Immature natural killer cell (primary cell): ENCODE results near the gene AKTIP. TPM values are rescaled to one million over a fixed set of nuclear protein-coding genes. Genes with fewer than 3 reads are reported as not detected.

Experiments
- DNase-seq, 3 donors: peaks; one replicate each; pipeline ENCODE4 v3.0.0; 2022; ENCODE audit warnings: mixed read lengths in 1 of 3
- H3K27ac Mint-ChIP-seq, 6 donors: one replicate each; pipeline ENCODE4 v1.8.0; 2020; ENCODE audit warnings: mixed read lengths in 6 of 6, mild to moderate bottlenecking in 5 of 6, inconsistent platforms in 4 of 6, moderate library complexity in 3 of 6
- H3K27me3 Mint-ChIP-seq, 3 donors: one replicate each; pipeline ENCODE4 v1.8.0; 2020 to 2021; ENCODE audit warnings: low read depth in 3 of 3, mild to moderate bottlenecking in 3 of 3, mixed read lengths in 3 of 3, moderate library complexity in 3 of 3, inconsistent platforms in 1 of 3
- H3K36me3 Mint-ChIP-seq, 3 donors: one replicate each; pipeline ENCODE4 v1.8.0; 2020; ENCODE audit warnings: mixed read lengths in 3 of 3, inconsistent platforms in 2 of 3, mild to moderate bottlenecking in 2 of 3
- H3K4me1 Mint-ChIP-seq, 2 donors: one replicate each; pipeline ENCODE4 v1.8.0; 2020; ENCODE audit warnings: inconsistent platforms in 2 of 2, mild to moderate bottlenecking in 2 of 2, mixed read lengths in 2 of 2, moderate library complexity in 1 of 2
- H3K4me3 Mint-ChIP-seq, 5 donors: one replicate each; pipeline ENCODE4 v1.8.0; 2020; ENCODE audit warnings: mild to moderate bottlenecking in 5 of 5, mixed read lengths in 5 of 5, inconsistent platforms in 3 of 5, moderate library complexity in 3 of 5
- H3K9me3 Mint-ChIP-seq, 6 donors: one replicate each; pipeline ENCODE4 v1.8.0; 2020; ENCODE audit warnings: mild to moderate bottlenecking in 6 of 6, mixed read lengths in 6 of 6, inconsistent platforms in 4 of 6, moderate library complexity in 3 of 6
- polyA plus RNA-seq, 3 donors: library from polyadenylated mRNA; unstranded; fragments of 300-500 nt; fragmentation: Illumina TruSeq; gene quantifications; one replicate each; pipeline ENCODE4 v1.2.3, GENCODE V29; 2021

The AKTIP gene
- polyA plus RNA-seq, 3 donors from 2014 or later = 23.3 to 32.0 (median 30.9) TPM

DNA sequence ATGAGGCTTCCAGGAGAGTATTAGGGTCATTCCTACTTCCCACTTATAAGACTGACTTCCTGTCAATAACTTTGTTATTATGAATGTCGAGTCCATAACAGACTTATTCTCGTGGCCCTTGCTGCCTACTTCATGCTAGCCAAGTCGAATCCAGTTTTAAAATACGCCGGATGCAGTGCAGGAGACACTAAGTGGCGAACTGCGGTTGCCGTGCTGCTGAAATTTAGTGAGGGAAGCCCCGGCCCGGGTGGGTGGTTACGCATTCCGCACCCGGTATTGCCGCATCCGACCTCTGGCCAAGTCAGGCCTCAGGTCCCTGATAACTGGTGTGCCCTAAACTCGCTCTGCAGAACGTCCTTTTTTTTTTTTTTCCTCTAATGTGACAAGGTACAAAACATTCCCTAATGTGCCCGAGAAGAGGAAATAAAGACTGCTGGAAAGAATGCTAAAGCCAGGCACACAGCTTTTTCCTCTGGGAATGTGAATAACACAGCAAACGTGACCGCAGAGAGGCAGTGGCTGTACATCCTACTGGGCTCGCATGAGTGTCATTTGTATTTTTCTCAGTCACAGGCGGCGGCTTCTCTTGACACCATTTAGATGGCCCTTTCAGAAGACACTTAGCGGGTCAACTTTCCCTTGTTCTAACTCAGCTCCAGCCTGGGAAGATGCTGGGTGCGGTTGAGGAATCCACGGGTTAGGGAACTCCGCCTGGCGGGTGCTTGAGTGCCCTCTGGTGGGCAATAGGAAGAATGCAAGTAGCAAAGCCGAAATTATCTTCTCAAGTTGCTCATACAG, 7.1 kb upstream of the AKTIP start:
- H3K36me3 Mint-ChIP-seq = peaks cover 0 to 8% (median 0%) of the 10 kb centered on the region in 3 donors
- H3K4me1 Mint-ChIP-seq = peaks cover 55 to 59% of the 10 kb centered on the region in 2 donors
- no peaks in the 10 kb centered on the region for H3K9me3 Mint-ChIP-seq
- H3K27ac Mint-ChIP-seq = peak overlapping the region; percentile 11 to 81 (median 66)
- peak overlapping the region; percentile 46 to 77 (median 72) for H3K4me3 Mint-ChIP-seq
- peaks cover 0 to 7% (median 1%) of the 10 kb centered on the region in 3 donors for H3K27me3 Mint-ChIP-seq
- peak; percentile 53 to 59 (median 58) for DNase-seq

DNA sequence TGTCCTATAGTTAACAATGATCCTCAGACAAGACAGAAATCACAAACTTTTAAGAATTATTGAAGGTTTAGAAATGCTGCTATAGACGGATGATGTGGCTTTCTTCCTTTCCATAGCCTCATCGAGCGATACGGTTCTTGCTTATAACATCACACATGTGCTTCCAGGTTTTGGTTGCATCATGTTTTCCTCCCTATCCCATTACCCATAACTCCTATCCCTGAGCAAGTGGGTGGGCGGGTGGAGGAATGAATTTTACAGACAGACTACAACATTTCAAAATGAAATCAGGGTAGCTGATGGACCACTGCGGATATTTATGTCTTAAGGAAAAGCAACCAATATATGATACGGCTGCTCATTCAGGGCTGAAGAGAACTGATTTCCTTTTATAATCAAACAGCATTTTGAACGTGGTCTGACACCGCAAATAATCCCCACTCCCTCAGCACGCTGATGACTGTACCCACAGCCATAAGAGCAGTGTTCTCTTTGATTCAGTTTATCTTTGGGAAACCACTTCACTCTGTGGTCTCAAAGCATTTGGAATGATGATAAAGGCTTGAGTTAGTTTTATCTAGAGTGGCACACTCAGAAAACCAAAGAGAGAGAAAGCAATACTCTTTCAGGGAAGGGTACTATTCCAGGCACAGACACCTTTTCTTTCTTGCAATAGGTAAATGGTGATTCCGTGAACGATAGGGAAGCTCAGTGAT, 4.6 kb upstream of the AKTIP start:
- H3K4me3 Mint-ChIP-seq = no peak overlapping the region
- peaks cover 0 to 3% (median 0%) of the 10 kb centered on the region in 3 donors for H3K36me3 Mint-ChIP-seq
- no peak for DNase-seq
- peaks cover 7 to 8% (median 8%) of the 10 kb centered on the region in 3 donors for H3K27me3 Mint-ChIP-seq
- peaks cover 52 to 55% of the 10 kb centered on the region in 2 donors for H3K4me1 Mint-ChIP-seq
- no peaks in the 10 kb centered on the region for H3K9me3 Mint-ChIP-seq
- H3K27ac Mint-ChIP-seq = no peak overlapping the region

DNA sequence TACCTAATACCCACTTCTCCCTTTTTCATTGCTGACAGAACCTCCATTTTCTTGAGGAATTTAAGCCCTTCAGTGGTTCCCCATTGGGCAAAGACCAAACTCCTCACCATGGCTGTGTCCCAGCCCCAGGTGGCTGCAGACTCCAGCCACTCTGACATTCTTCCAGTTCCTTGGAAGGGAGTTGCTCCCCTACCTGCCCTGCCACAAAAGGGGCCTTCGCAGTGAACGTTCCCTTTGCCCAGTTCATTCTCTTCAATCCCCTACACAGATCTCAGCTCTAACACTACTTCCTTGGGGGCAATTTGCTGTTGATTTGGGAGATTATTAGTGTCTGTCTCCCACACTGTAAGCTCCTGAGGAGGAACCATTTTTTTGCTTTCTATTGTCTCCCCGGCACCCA, 3.2 kb upstream of the AKTIP start:
- Mint-ChIP-seq H3K9me3 (no peaks in the 10 kb centered on the region), H3K36me3 (peaks cover 0 to 3% (median 0%) of the 10 kb centered on the region in 3 donors), H3K27ac (peak overlapping the region in 1 of 6 donors; percentile 36), H3K4me1 (peaks cover 50 to 54% of the 10 kb centered on the region in 2 donors), H3K27me3 (peaks cover 6 to 11% (median 10%) of the 10 kb centered on the region in 3 donors), H3K4me3 (no peak overlapping the region)
- no peak for DNase-seq

DNA sequence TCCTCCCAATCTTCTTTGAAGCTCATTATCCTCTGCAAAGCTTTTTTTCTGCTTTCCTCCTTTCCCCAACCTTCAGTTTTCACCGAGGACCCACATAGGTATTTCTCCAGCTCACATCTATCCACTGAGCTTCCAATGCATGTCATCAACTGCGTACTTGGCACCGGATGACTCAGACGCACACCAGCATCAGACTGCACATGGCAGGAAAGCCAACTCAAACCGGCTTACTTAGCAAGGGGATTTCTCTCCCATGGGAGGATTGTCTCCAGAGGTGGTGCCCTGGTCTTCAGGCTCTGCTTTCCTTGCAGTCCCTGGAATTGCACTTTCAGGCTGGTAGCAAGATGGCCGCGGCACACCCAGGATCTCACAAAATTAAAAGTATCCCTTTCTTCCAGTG, 1.7 kb upstream of the AKTIP start:
- DNase-seq = no peak
- Mint-ChIP-seq H3K27ac (peak overlapping the region; percentile 83 to 98 (median 96)), H3K4me3 (peak overlapping the region; percentile 89 to 96 (median 93)), H3K9me3 (no peaks in the 10 kb centered on the region), H3K27me3 (peaks cover 6 to 11% (median 10%) of the 10 kb centered on the region in 3 donors), H3K36me3 (peaks cover 0 to 4% (median 3%) of the 10 kb centered on the region in 3 donors), H3K4me1 (peaks cover 46 to 52% of the 10 kb centered on the region in 2 donors)

DNA sequence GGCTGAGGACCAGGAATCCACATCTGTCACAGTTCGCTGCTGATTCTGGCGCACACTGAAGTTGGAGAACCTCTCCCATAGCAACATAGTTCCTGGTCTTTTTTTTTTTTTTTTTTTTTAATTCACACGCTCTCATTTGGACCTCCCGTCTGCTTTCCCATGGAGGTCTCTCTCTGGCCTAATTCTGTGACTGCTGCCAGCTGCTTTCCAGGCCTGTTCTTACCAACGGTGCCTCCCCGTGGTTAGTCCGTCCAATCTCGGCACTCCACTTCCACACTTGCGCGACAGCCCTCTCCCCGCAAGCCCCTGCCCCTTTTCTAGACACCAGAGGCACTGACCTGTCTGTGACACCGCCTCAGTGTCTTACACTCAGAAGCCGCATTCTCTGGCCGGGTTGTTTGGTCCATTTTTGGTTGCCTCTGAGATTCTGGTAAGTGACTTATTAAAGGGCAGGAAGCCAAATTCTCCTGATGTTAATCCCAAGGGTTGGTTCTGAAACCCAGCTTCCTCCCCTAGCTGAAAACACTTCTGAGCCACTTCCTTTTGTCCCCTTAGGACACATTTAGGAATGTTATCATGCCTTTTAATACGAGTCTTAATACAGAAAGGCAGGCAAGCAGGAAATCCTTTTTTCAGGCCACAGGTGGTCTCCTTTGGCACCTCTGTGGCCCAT, 1.1 kb upstream of the AKTIP start:
- Mint-ChIP-seq H3K36me3 (peaks cover 1 to 5% (median 2%) of the 10 kb centered on the region in 3 donors), H3K4me1 (peaks cover 47 to 55% of the 10 kb centered on the region in 2 donors), H3K27me3 (peaks cover 6 to 11% (median 10%) of the 10 kb centered on the region in 3 donors), H3K9me3 (no peaks in the 10 kb centered on the region), H3K27ac (peak overlapping the region; percentile 83 to 98 (median 96)), H3K4me3 (peak overlapping the region; percentile 89 to 96 (median 93))
- DNase-seq = peak; percentile 30 to 44 (median 40)

GRCh38 chr16:53503270-53503923, 388 bp upstream of the AKTIP start:
- Mint-ChIP-seq H3K4me3 (peak overlapping the region; percentile 89 to 96 (median 93)), H3K9me3 (no peaks in the 10 kb centered on the region), H3K4me1 (peaks cover 49 to 62% of the 10 kb centered on the region in 2 donors), H3K27ac (peak overlapping the region; percentile 80 to 98 (median 93)), H3K36me3 (peaks cover 0 to 10% (median 4%) of the 10 kb centered on the region in 3 donors), H3K27me3 (peaks cover 6 to 11% (median 10%) of the 10 kb centered on the region in 3 donors)
- peak; percentile 100 for DNase-seq

DNA sequence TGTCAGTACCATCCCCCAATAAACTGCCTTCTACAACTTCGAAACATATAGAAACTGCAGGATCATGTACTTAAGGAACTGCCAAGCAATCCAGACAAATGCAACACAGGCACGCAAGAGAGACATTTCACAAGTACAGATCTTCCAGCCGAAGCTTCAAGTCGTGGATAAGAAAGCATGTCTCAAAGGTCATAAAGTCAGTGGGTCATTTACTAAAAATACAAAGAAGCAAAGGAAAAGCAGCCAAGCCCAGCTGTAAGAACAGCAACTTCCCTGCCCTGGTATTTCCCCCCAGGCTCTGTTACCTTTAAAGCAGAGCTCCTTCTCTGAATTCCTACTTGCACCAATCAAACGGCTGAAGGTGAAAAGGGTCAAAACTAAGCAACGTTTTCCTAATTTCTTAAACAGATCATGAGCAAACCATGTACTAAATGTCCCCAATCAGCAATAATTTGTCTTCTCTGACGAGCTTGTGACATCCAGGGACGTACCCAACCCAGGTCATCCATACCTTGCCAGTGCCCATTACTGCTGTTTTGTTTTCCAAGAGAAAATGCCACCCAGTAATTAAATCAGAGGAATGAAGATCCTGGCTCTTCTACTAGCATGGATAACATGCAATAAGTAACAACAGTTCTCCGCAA, 1.7 kb downstream of the AKTIP start:
- Mint-ChIP-seq H3K36me3 (peaks cover 4 to 21% (median 4%) of the 10 kb centered on the region in 3 donors), H3K27me3 (peaks cover 8 to 10% (median 8%) of the 10 kb centered on the region in 3 donors), H3K4me3 (peak overlapping the region; percentile 57 to 99 (median 89)), H3K9me3 (no peaks in the 10 kb centered on the region), H3K27ac (peak overlapping the region in 3 of 6 donors; percentile 22 to 86 (median 86)), H3K4me1 (peaks cover 49 to 64% of the 10 kb centered on the region in 2 donors)
- DNase-seq = no peak

- Mint-ChIP-seq H3K36me3 (peaks cover 17 to 40% (median 18%) of the 10 kb centered on the region in 3 donors), H3K4me3 (no peak overlapping the region), H3K27me3 (peaks cover 8% of the 10 kb centered on the region in 3 donors), H3K4me1 (peaks cover 32 to 69% of the 10 kb centered on the region in 2 donors), H3K27ac (peak overlapping the region in 4 of 6 donors; percentile 12 to 64 (median 51)), H3K9me3 (no peaks in the 10 kb centered on the region)
- no peak for DNase-seq
Measured at GRCh38 chr16:53498984-53499383, 4.0 kb downstream of the AKTIP start.

- DNase-seq = no peak
- peak overlapping the region in 5 of 6 donors; percentile 4 to 53 (median 22) for H3K27ac Mint-ChIP-seq
- peaks cover 0 to 2% (median 0%) of the 10 kb centered on the region in 3 donors for H3K27me3 Mint-ChIP-seq
- H3K4me3 Mint-ChIP-seq = no peak overlapping the region
- peaks cover 27 to 67% (median 28%) of the 10 kb centered on the region in 3 donors for H3K36me3 Mint-ChIP-seq
- peaks cover 10 to 56% of the 10 kb centered on the region in 2 donors for H3K4me1 Mint-ChIP-seq
- no peaks in the 10 kb centered on the region for H3K9me3 Mint-ChIP-seq
Measured at GRCh38 chr16:53495325-53495724, 7.7 kb downstream of the AKTIP start.

GRCh38 chr16:53494636-53495035, 8.4 kb downstream of the AKTIP start:
- peaks cover 28 to 71% (median 34%) of the 10 kb centered on the region in 3 donors for H3K36me3 Mint-ChIP-seq
- DNase-seq = no peak
- H3K27ac Mint-ChIP-seq = peak overlapping the region in 2 of 6 donors; percentile 22
- H3K9me3 Mint-ChIP-seq = no peaks in the 10 kb centered on the region
- peaks cover 0 to 2% (median 0%) of the 10 kb centered on the region in 3 donors for H3K27me3 Mint-ChIP-seq
- H3K4me1 Mint-ChIP-seq = peaks cover 7 to 57% of the 10 kb centered on the region in 2 donors
- no peak overlapping the region for H3K4me3 Mint-ChIP-seq

DNA sequence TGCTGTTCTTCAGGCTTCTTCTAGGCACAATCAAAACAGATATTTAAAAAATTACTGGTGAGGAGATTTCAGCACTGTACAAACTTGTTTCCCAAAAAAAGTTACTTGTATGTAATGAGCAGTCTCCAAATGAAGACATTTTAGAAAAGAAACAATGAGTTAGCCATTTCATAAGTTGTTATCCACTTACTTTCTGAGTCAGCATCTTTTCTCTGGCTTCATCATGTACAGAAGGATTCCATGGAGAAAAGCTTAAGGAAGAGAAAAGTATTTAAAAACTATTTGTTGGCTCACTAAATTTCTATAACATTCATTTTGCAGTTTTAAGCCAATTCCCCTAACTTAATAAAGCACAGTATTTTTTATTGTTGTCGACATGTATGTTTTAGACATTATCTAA, 10.5 kb downstream of the AKTIP start:
- peak overlapping the region in 5 of 6 donors; percentile 53 to 81 (median 66) for H3K27ac Mint-ChIP-seq
- H3K27me3 Mint-ChIP-seq = peaks cover 0 to 2% (median 0%) of the 10 kb centered on the region in 3 donors
- peaks cover 33 to 72% (median 44%) of the 10 kb centered on the region in 3 donors for H3K36me3 Mint-ChIP-seq
- peaks cover 3 to 54% of the 10 kb centered on the region in 2 donors for H3K4me1 Mint-ChIP-seq
- no peaks in the 10 kb centered on the region for H3K9me3 Mint-ChIP-seq
- DNase-seq = no peak
- H3K4me3 Mint-ChIP-seq = no peak overlapping the region

- Mint-ChIP-seq H3K4me1 (peaks cover 3 to 46% of the 10 kb centered on the region in 2 donors), H3K4me3 (no peak overlapping the region), H3K27ac (peak overlapping the region; percentile 12 to 83 (median 48))
Measured at GRCh38 chr16:53489755-53490154, 13.3 kb downstream of the AKTIP start.

More at GRCh38 chr16:53489755-53490154, 13.3 kb downstream of the AKTIP start:
- Mint-ChIP-seq H3K27me3 (no peaks in the 10 kb centered on the region), H3K9me3 (peaks cover 0 to 11% (median 7%) of the 10 kb centered on the region in 6 donors), H3K36me3 (peaks cover 51 to 81% (median 58%) of the 10 kb centered on the region in 3 donors)
- DNase-seq = no peak
